Astrocyte (in vitro differentiated cells and primary cell): ENCODE measurements around the gene SULT2B1. TPM values are rescaled to one million over a fixed set of nuclear protein-coding genes. Genes with fewer than 3 reads are reported as not detected.

Experiments
- DNase-seq: peaks from one replicate; pipeline ENCODE4 v3.0.0-alpha.2; 2010; ENCODE audit warnings: low read depth
- FAIRE-seq: peaks from 2 replicates; lab custom pipeline; 2011; peaks lifted over from hg19 to GRCh38; lab: Jason Lieb, UNC
- H2AFZ ChIP-seq: 2 replicates; pipeline ENCODE4 v1.6.0; 2012; ENCODE audit warnings: low read depth, low read length, inconsistent platforms
- H3K27ac ChIP-seq: 2 replicates; pipeline ENCODE4 v1.5.1; 2011; ENCODE audit warnings: low read depth, low read length, inconsistent platforms
- H3K27me3 ChIP-seq: 2 replicates; pipeline ENCODE4 v1.6.0; 2011; ENCODE audit warnings: low read length, inconsistent platforms; ENCODE audit not compliant: insufficient read depth
- H3K36me3 ChIP-seq: 2 replicates; pipeline ENCODE4 v1.5.1; 2011; ENCODE audit warnings: low read length, inconsistent platforms; ENCODE audit not compliant: insufficient read depth
- H3K4me1 ChIP-seq: 2 replicates; pipeline ENCODE4 v1.5.1; 2011; ENCODE audit warnings: low read length, inconsistent platforms; ENCODE audit not compliant: insufficient read depth
- H3K4me2 ChIP-seq: 2 replicates; pipeline ENCODE4 v1.6.0; 2012; ENCODE audit warnings: low read length, inconsistent platforms
- H3K4me3 ChIP-seq: 2 replicates; pipeline ENCODE4 v1.5.1; 2011; ENCODE audit warnings: low read depth, mild to moderate bottlenecking, low read length, inconsistent platforms; ENCODE audit not compliant: insufficient read depth
- H3K79me2 ChIP-seq: 2 replicates; pipeline ENCODE4 v1.6.0; 2012; ENCODE audit warnings: mild to moderate bottlenecking, low read length, inconsistent platforms; ENCODE audit not compliant: insufficient read depth
- H3K9ac ChIP-seq: 2 replicates; pipeline ENCODE4 v1.6.0; 2012; ENCODE audit warnings: mild to moderate bottlenecking, low read length, inconsistent platforms
- H3K9me3 ChIP-seq: 2 replicates; pipeline ENCODE4 v1.5.1; 2012; ENCODE audit warnings: low read depth, mild to moderate bottlenecking, low read length, inconsistent platforms; ENCODE audit not compliant: insufficient read depth
- H4K20me1 ChIP-seq: 2 replicates; pipeline ENCODE4 v1.6.0; 2012; ENCODE audit warnings: low read length, inconsistent platforms; ENCODE audit not compliant: insufficient read depth
- H3K27ac Mint-ChIP-seq: one replicate; pipeline ENCODE4 v1.8.0; 2021; ENCODE audit warnings: mild to moderate bottlenecking, mixed read lengths; ENCODE audit not compliant: unreplicated experiment
- H3K27me3 Mint-ChIP-seq: one replicate; pipeline ENCODE4 v1.8.0; 2021; ENCODE audit warnings: low read depth, mixed read lengths; ENCODE audit not compliant: unreplicated experiment
- H3K36me3 Mint-ChIP-seq: one replicate; pipeline ENCODE4 v1.8.0; 2021; ENCODE audit warnings: low read depth, mixed read lengths; ENCODE audit not compliant: unreplicated experiment
- H3K4me1 Mint-ChIP-seq: one replicate; pipeline ENCODE4 v1.8.0; 2021; ENCODE audit warnings: low read depth, mixed read lengths; ENCODE audit not compliant: unreplicated experiment
- H3K4me3 Mint-ChIP-seq: one replicate; pipeline ENCODE4 v1.8.0; 2021; ENCODE audit warnings: mild to moderate bottlenecking, moderate library complexity, mixed read lengths; ENCODE audit not compliant: unreplicated experiment
- H3K9me3 Mint-ChIP-seq: one replicate; pipeline ENCODE4 v1.8.0; 2021; ENCODE audit warnings: mild to moderate bottlenecking, mixed read lengths; ENCODE audit not compliant: unreplicated experiment
- CTCF ChIP-seq: IDR thresholded peaks from 2 replicates; pipeline ENCODE4 v1.5.1; 2011; ENCODE audit warnings: low read depth, mild to moderate bottlenecking, inconsistent platforms, low read length, moderate library complexity; ENCODE audit not compliant: insufficient read depth
- EZH2 ChIP-seq: IDR thresholded peaks from 2 replicates; pipeline ENCODE4 v1.6.1; 2012; ENCODE audit warnings: mild to moderate bottlenecking, low read length, inconsistent platforms; ENCODE audit not compliant: insufficient read depth
- total RNA-seq: library from RNA; stranded (reverse); gene quantifications from 2 replicates; pipeline ENCODE4 v1.2.1, GENCODE V29; 2021

Gene SULT2B1
- total RNA-seq, 1 donor from 2014 or later, result not detected

GRCh38 chr19:48506138-48506733, 45.7 kb upstream of the SULT2B1 start:
- Mint-ChIP-seq H3K27ac (peak overlapping the region; percentile 23), H3K9me3 (no peaks in the 10 kb centered on the region), H3K36me3 (peaks cover 7% of the 10 kb centered on the region), H3K4me1 (no peaks in the 10 kb centered on the region), H3K27me3 (peaks cover 15% of the 10 kb centered on the region), H3K4me3 (no peak overlapping the region)
- no peak for TF ChIP-seq EZH2
- peak; percentile 45 for TF ChIP-seq CTCF
- FAIRE-seq (no peak), DNase-seq (no peak)
- no peaks in the 10 kb centered on the region for H3K79me2 ChIP-seq
- no peak overlapping the region for H3K4me2 ChIP-seq
- no peak overlapping the region for H2AFZ ChIP-seq
- H3K27ac ChIP-seq, result no peak overlapping the region
- no peaks in the 10 kb centered on the region for H3K36me3 ChIP-seq
- no peaks in the 10 kb centered on the region for H3K9me3 ChIP-seq
- H4K20me1 ChIP-seq, result no peaks in the 10 kb centered on the region
- H3K9ac ChIP-seq, result no peak overlapping the region
- peaks cover 4% of the 10 kb centered on the region for H3K27me3 ChIP-seq
- H3K4me1 ChIP-seq, result no peaks in the 10 kb centered on the region
- no peak overlapping the region for H3K4me3 ChIP-seq

GRCh38 chr19:48507911-48508439, 44.0 kb upstream of the SULT2B1 start:
- no peak overlapping the region for H3K4me3 Mint-ChIP-seq
- TF ChIP-seq EZH2, result no peak
- no peak for TF ChIP-seq CTCF
- Histone ChIP-seq H3K4me1 (peaks cover under 1% of the 10 kb centered on the region), H4K20me1 (no peaks in the 10 kb centered on the region), H3K9ac (no peak overlapping the region), H3K27me3 (peaks cover 14% of the 10 kb centered on the region), H3K9me3 (no peaks in the 10 kb centered on the region), H3K36me3 (no peaks in the 10 kb centered on the region), H3K27ac (no peak overlapping the region), H2AFZ (no peak overlapping the region), H3K4me3 (no peak overlapping the region), H3K4me2 (no peak overlapping the region), H3K79me2 (no peaks in the 10 kb centered on the region)
- H3K27me3 Mint-ChIP-seq, result peaks cover 12% of the 10 kb centered on the region
- H3K27ac Mint-ChIP-seq, result no peak overlapping the region
- H3K9me3 Mint-ChIP-seq, result no peaks in the 10 kb centered on the region
- no peaks in the 10 kb centered on the region for H3K4me1 Mint-ChIP-seq
- DNase-seq (no peak), FAIRE-seq (no peak)
- peaks cover 7% of the 10 kb centered on the region for H3K36me3 Mint-ChIP-seq

- Histone ChIP-seq H4K20me1 (no peaks in the 10 kb centered on the region), H2AFZ (no peak overlapping the region), H3K4me3 (no peak overlapping the region), H3K9ac (no peak overlapping the region), H3K9me3 (no peaks in the 10 kb centered on the region), H3K27ac (no peak overlapping the region), H3K79me2 (no peaks in the 10 kb centered on the region), H3K4me2 (no peak overlapping the region), H3K36me3 (no peaks in the 10 kb centered on the region), H3K4me1 (peaks cover 6% of the 10 kb centered on the region), H3K27me3 (peaks cover 18% of the 10 kb centered on the region)
- FAIRE-seq (no peak), DNase-seq (no peak)
- Mint-ChIP-seq H3K9me3 (no peaks in the 10 kb centered on the region), H3K27ac (no peak overlapping the region), H3K4me3 (no peak overlapping the region), H3K36me3 (peaks cover 7% of the 10 kb centered on the region), H3K27me3 (peaks cover 6% of the 10 kb centered on the region), H3K4me1 (no peaks in the 10 kb centered on the region)
- TF ChIP-seq EZH2, result no peak
- TF ChIP-seq CTCF, result no peak
These were observed 43.1 kb upstream of the SULT2B1 start for GRCh38 chr19:48508729-48509411.
